ENCODE results near the gene LSM5. TPM values are rescaled to one million over a fixed set of nuclear protein-coding genes. Genes with fewer than 3 reads are reported as not detected.

The LSM5 gene
- total RNA-seq, 4 donors from 2014 or later: 1.8 to 22.8 (median 18.3) TPM; not detected in 1

GRCh38 chr7:32515890-32516550 lies 25.8 kb upstream of the LSM5 start:
- DNase-seq: no peak
- H3K27ac ChIP-seq: peak overlapping the region; percentile 83 to 84 (median 83)
- in situ Hi-C loops (cut with MboI; ENCODE audit: low pct_ligation_motif_present in 1 of 4, low pct_unique_long_range_greater_than_20kb in 1 of 4, low sequenced_read_pairs in 3 of 4) (no loop called here), intact Hi-C loops (cut with DNase I; ENCODE audit: low total_unique reads) (no loop called here)
- peaks cover 6 to 49% (median 21%) of the 10 kb centered on the region in 4 donors for H3K4me1 ChIP-seq
- no peaks in the 10 kb centered on the region for H3K27me3 ChIP-seq
- no peak for TF ChIP-seq POLR2AphosphoS5 (IDR thresholded peaks at IDR 0.05)
- TF ChIP-seq, protein P1, sequence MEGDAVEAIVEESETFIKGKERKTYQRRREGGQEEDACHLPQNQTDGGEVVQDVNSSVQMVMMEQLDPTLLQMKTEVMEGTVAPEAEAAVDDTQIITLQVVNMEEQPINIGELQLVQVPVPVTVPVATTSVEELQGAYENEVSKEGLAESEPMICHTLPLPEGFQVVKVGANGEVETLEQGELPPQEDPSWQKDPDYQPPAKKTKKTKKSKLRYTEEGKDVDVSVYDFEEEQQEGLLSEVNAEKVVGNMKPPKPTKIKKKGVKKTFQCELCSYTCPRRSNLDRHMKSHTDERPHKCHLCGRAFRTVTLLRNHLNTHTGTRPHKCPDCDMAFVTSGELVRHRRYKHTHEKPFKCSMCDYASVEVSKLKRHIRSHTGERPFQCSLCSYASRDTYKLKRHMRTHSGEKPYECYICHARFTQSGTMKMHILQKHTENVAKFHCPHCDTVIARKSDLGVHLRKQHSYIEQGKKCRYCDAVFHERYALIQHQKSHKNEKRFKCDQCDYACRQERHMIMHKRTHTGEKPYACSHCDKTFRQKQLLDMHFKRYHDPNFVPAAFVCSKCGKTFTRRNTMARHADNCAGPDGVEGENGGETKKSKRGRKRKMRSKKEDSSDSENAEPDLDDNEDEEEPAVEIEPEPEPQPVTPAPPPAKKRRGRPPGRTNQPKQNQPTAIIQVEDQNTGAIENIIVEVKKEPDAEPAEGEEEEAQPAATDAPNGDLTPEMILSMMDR (IDR thresholded peaks at IDR 0.05): no peak
- no peak for TF ChIP-seq POLR2A (IDR thresholded peaks at IDR 0.05)
- no peak for TF ChIP-seq EP300 (IDR thresholded peaks at IDR 0.05; ENCODE audit: low read depth)
- peaks cover 0 to 6% (median 0%) of the 10 kb centered on the region in 4 donors for H3K36me3 ChIP-seq
- 42 to 60% methylated on average over 3 of the region's 3 CpGs for WGBS, 2 donors (ENCODE audit: low coverage in 1 of 2)
- no peaks in the 10 kb centered on the region for H3K9me3 ChIP-seq
- H3K4me3 ChIP-seq: peak overlapping the region in 1 of 4 donors; percentile 19

- no peak overlapping the region for H3K4me3 ChIP-seq
- TF ChIP-seq EP300 (IDR thresholded peaks at IDR 0.05; ENCODE audit: low read depth) (no peak), POLR2A (IDR thresholded peaks at IDR 0.05) (no peak), POLR2AphosphoS5 (IDR thresholded peaks at IDR 0.05) (no peak)
- TF ChIP-seq, protein P1 (IDR thresholded peaks at IDR 0.05): no peak
- in situ Hi-C loops (cut with MboI; ENCODE audit: low pct_ligation_motif_present in 1 of 4, low pct_unique_long_range_greater_than_20kb in 1 of 4, low sequenced_read_pairs in 3 of 4): no loop called here
- DNase-seq: no peak
- no peaks in the 10 kb centered on the region for H3K27me3 ChIP-seq
- no peak overlapping the region for H3K27ac ChIP-seq
- H3K4me1 ChIP-seq: peaks cover 6 to 55% (median 21%) of the 10 kb centered on the region in 4 donors
- intact Hi-C loops (cut with DNase I; ENCODE audit: low total_unique reads): no loop called here
- H3K36me3 ChIP-seq: no peaks in the 10 kb centered on the region
- H3K9me3 ChIP-seq: no peaks in the 10 kb centered on the region
- WGBS, 2 donors (ENCODE audit: low coverage in 1 of 2): 97 to 100% methylated on average over 1 of the region's 1 CpG
Measured at GRCh38 chr7:32513210-32513609, 23.0 kb upstream of the LSM5 start.

GRCh38 chr7:32511791-32512190 lies 21.6 kb upstream of the LSM5 start:
- DNase-seq: no peak
- Histone ChIP-seq H3K27me3 (no peaks in the 10 kb centered on the region), H3K27ac (no peak overlapping the region), H3K4me1 (peaks cover 6 to 42% (median 21%) of the 10 kb centered on the region in 4 donors), H3K4me3 (no peak overlapping the region), H3K9me3 (no peaks in the 10 kb centered on the region), H3K36me3 (no peaks in the 10 kb centered on the region)
- intact Hi-C loops (cut with DNase I; ENCODE audit: low total_unique reads): loop anchor here (1.0 kb wide), 1 partner anchor 31 kb away; no protein-coding TSS in a partner anchor
- TF ChIP-seq EP300 (IDR thresholded peaks at IDR 0.05; ENCODE audit: low read depth) (no peak), POLR2A (IDR thresholded peaks at IDR 0.05) (no peak), POLR2AphosphoS5 (IDR thresholded peaks at IDR 0.05) (no peak)
- TF ChIP-seq, protein P1 (IDR thresholded peaks at IDR 0.05): no peak
- in situ Hi-C loops (cut with MboI; ENCODE audit: low pct_ligation_motif_present in 1 of 4, low pct_unique_long_range_greater_than_20kb in 1 of 4, low sequenced_read_pairs in 3 of 4): no loop called here
- 92 to 100% methylated on average over 2 to 4 of the region's 4 CpGs for WGBS, 2 donors (ENCODE audit: low coverage in 1 of 2)

GRCh38 chr7:32507414-32507813 lies 17.2 kb upstream of the LSM5 start:
- Histone ChIP-seq H3K4me3 (no peak overlapping the region), H3K9me3 (no peaks in the 10 kb centered on the region), H3K27me3 (no peaks in the 10 kb centered on the region), H3K36me3 (no peaks in the 10 kb centered on the region), H3K4me1 (peaks cover 0 to 18% (median 2%) of the 10 kb centered on the region in 4 donors), H3K27ac (no peak overlapping the region)
- whole genome bisulfite sequencing, 2 donors (ENCODE audit: low coverage in 1 of 2): 93% methylated on average over 6 of the region's 6 CpGs
- no peak for DNase-seq
- intact Hi-C loops (cut with DNase I; ENCODE audit: low total_unique reads): no loop called here
- in situ Hi-C loops (cut with MboI; ENCODE audit: low pct_ligation_motif_present in 1 of 4, low pct_unique_long_range_greater_than_20kb in 1 of 4, low sequenced_read_pairs in 3 of 4): no loop called here
- TF ChIP-seq POLR2A (IDR thresholded peaks at IDR 0.05) (no peak), POLR2AphosphoS5 (IDR thresholded peaks at IDR 0.05) (no peak), EP300 (IDR thresholded peaks at IDR 0.05; ENCODE audit: low read depth) (no peak)
- TF ChIP-seq, protein P1 (IDR thresholded peaks at IDR 0.05): no peak
